Body of pancreas (tissue), 4 donors: ENCODE results near the gene IQSEC1. TPM values are rescaled to one million over a fixed set of nuclear protein-coding genes. Genes with fewer than 3 reads are reported as not detected.

Source experiments
- ATAC-seq: fragments of 150-250 bp; one replicate; pipeline ENCODE4 v1.9.1; 2016
- DNase-seq, 4 donors: peaks; one replicate each; pipeline ENCODE4 v3.0.0-alpha.2; 2019
- H3K27ac ChIP-seq, 4 donors: fragments of 200-600 bp; sonication (generic); 1 replicate in 3 of 4; 2 replicates in 1 of 4; pipeline versions ENCODE4 v1.5.1 to v1.6.1; 2016 to 2019; ENCODE audit warnings: mild to moderate bottlenecking in 1 of 4, mixed read lengths in 1 of 4, moderate library complexity in 1 of 4
- H3K27me3 ChIP-seq, 2 donors: fragments of 200-600 bp; sonication (generic); one replicate each; pipeline ENCODE4 v1.6.0; 2016; ENCODE audit warnings: mild to moderate bottlenecking in 1 of 2
- H3K36me3 ChIP-seq, 2 donors: fragments of 200-600 bp; sonication (generic); replicated peaks in 1 of 2; 2 replicates each; pipeline ENCODE4 v1.5.1; 2016; ENCODE audit warnings: low read depth in 2 of 2; ENCODE audit not compliant: insufficient read depth in 1 of 2
- H3K4me1 ChIP-seq: fragments of 200-600 bp; sonication (generic); one replicate; pipeline ENCODE4 v1.6.0; 2016
- H3K4me3 ChIP-seq, 2 donors: fragments of 200-600 bp; sonication (generic); 1 replicate in 1 of 2; 2 replicates in 1 of 2; pipeline ENCODE4 v1.5.1; 2016 to 2019
- H3K9me3 ChIP-seq, 3 donors: fragments of 200-600 bp; sonication (generic); 1 replicate in 2 of 3; 2 replicates in 1 of 3; pipeline ENCODE4 v1.5.1; 2016
- POLR2A ChIP-seq, 3 donors: fragments of 450-650 bp; IDR thresholded peaks; one replicate each; pipeline ENCODE4 v1.6.1; 2016; ENCODE audit warnings: antibody characterized with exemption in 3 of 3, mild to moderate bottlenecking in 2 of 3
- WGBS, 2 donors: methylation state at CpG; one replicate each; pipeline ENCODE4 v1.1.5; 2017; 5-methylcytosine and 5-hydroxymethylcytosine counted together
- intact Hi-C: fragments of 100-400 bp; cut with DNase I; formaldehyde crosslinking; loops from one replicate; pipeline ENCODE4 v1.15.1; 2023
- total RNA-seq, 2 donors: library from RNA; depleted of rRNA; stranded (reverse); fragments of >200 nt; gene quantifications; one replicate each; pipeline ENCODE4 v1.1.0, GENCODE V29; 2016
- TF ChIP-seq, protein P1 (sequence below), 7 experiments: fragments of 450-650 bp in 4 of 7; fragments of 200-600 bp in 3 of 7; sonication (generic) in 3 of 7; IDR thresholded peaks; one replicate each; pipeline ENCODE4 v1.5.1; 2016 to 2019; ENCODE audit warnings: antibody characterized with exemption in 7 of 7

IQSEC1 gene
- total RNA-seq, 2 donors from 2014 or later, result 29.6 to 42.2 TPM

DNA sequence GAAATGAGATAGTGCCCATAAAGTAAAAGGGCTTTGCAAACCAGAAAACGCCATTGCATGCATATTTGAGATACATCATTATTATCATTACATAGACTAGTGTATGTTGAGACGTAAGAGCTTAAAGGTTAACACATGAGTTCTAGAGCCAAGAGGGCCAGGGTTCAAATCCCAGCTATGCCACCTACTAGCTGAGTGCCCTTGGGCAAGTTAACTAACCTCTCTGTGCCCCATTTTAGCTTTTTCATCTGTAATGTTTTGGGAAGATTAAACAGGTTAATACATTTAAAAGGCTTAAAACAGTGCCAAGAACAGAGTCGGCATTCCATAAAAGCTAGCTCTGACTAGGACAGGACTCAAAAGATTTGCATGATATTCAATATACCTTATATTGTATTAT lies 22.8 kb downstream of the IQSEC1 start:
- ATAC-seq (no peak), DNase-seq (no peak)
- H3K27ac ChIP-seq, result no peak overlapping the region
- intact Hi-C loops, result no loop called here
- no peaks in the 10 kb centered on the region for H3K36me3 ChIP-seq
- no peaks in the 10 kb centered on the region for H3K27me3 ChIP-seq
- WGBS, 2 donors, result 89 to 98% methylated on average over 3 of the region's 3 CpGs
- H3K4me1 ChIP-seq, result no peaks in the 10 kb centered on the region
- H3K9me3 ChIP-seq, result no peaks in the 10 kb centered on the region
- no peak for TF ChIP-seq POLR2A (IDR thresholded peaks at IDR 0.05)
- TF ChIP-seq, protein P1, sequence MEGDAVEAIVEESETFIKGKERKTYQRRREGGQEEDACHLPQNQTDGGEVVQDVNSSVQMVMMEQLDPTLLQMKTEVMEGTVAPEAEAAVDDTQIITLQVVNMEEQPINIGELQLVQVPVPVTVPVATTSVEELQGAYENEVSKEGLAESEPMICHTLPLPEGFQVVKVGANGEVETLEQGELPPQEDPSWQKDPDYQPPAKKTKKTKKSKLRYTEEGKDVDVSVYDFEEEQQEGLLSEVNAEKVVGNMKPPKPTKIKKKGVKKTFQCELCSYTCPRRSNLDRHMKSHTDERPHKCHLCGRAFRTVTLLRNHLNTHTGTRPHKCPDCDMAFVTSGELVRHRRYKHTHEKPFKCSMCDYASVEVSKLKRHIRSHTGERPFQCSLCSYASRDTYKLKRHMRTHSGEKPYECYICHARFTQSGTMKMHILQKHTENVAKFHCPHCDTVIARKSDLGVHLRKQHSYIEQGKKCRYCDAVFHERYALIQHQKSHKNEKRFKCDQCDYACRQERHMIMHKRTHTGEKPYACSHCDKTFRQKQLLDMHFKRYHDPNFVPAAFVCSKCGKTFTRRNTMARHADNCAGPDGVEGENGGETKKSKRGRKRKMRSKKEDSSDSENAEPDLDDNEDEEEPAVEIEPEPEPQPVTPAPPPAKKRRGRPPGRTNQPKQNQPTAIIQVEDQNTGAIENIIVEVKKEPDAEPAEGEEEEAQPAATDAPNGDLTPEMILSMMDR (IDR thresholded peaks at IDR 0.05), result no peak
- no peak overlapping the region for H3K4me3 ChIP-seq

- H3K4me1 ChIP-seq, result no peaks in the 10 kb centered on the region
- intact Hi-C loops, result no loop called here
- no peaks in the 10 kb centered on the region for H3K9me3 ChIP-seq
- 89 to 94% methylated on average over 6 of the region's 6 CpGs for WGBS, 2 donors
- no peak overlapping the region for H3K4me3 ChIP-seq
- no peak for TF ChIP-seq POLR2A (IDR thresholded peaks at IDR 0.05)
- TF ChIP-seq, protein P1 (IDR thresholded peaks at IDR 0.05), result no peak
- DNase-seq, result no peak
- no peak overlapping the region for H3K27ac ChIP-seq
- no peaks in the 10 kb centered on the region for H3K27me3 ChIP-seq
- H3K36me3 ChIP-seq, result no peaks in the 10 kb centered on the region
- no peak for ATAC-seq
Measured at GRCh38 chr3:13049400-13049799, 23.8 kb downstream of the IQSEC1 start.

DNA sequence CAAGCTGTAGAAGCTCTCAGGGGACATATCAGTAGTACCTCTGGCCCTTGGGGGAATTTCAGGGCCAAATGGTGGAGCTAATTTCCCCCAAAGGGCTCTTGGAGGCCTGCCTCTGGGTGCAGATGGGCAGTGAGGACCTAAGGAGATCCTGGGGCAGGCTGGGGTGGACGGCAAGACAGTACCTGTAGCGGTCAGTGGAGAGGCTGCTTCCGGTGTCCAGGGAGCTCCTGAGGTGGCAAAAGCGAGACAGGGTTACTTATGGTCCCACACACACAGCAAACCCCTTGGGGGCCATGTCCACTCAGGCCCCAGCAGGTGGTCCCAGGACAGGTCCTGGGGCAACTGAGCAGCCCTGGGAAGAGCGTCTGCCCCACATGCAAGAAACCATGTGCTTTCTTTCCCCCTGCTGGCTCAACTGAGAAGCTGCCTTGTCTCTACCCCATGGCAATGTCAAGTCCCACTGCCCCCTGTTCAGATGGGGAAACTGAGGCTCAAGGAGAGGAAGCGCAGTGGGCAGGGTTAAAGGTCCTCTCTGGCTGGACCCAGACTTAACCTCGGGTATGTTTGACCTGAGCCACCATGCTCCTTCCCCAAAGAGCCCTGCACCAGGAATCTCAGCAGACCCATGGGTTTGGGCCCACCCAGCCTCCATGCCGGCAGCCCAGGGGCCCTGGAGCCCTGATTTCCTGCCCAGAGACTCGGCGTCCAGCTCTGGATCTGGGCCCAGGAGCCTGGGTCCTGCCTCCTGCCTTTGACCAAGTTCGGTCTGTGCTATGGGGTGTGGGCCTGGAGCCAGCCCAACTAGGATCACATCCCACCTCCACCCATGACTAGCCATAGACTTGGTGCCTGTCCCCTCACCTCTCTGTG lies 25.7 kb downstream of the IQSEC1 start:
- no peak for ATAC-seq
- no peak for DNase-seq
- H3K4me1 ChIP-seq, result no peaks in the 10 kb centered on the region
- H3K9me3 ChIP-seq, result no peaks in the 10 kb centered on the region
- WGBS, 2 donors, result 85% methylated on average over 9 to 10 of the region's 11 CpGs
- H3K27me3 ChIP-seq, result no peaks in the 10 kb centered on the region
- H3K4me3 ChIP-seq, result no peak overlapping the region
- TF ChIP-seq, protein P1 (IDR thresholded peaks at IDR 0.05), result no peak
- no peak for TF ChIP-seq POLR2A (IDR thresholded peaks at IDR 0.05)
- intact Hi-C loops, result no loop called here
- no peak overlapping the region for H3K27ac ChIP-seq
- H3K36me3 ChIP-seq, result no peaks in the 10 kb centered on the region

DNA sequence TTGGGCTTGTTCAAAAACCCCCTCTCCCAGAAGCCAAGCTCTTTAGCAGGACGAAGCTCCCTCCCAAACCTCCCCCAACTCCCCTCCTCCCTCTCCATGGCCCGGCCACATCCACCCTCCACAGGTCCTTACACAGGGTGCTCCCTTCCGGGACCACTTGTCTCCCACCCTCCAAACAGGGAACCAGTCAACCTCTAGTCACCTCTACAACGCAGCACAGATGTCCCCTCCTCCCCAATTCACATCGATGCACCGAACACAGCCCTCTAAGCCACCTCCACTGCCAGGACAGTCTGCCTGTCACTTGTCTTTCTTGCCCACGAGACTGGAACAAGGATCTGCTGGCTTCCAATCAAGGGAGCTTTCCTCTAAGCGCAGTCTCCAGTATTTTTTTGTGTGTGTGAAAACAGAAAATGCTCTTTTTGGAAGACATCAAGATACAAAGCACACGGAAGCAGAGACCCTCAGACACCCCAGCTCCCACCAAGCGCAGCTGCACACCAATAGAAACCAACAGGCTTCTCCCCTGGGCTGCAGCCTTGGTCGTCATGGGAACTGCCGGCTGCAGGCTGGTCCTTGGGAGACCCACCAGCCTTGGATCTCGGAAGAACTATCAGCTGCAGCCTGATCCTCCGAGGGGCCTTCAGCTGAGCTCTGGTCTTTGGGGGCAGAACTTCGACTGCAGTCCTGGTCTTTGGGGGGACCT lies 26.5 kb downstream of the IQSEC1 start:
- Histone ChIP-seq H3K4me3 (no peak overlapping the region), H3K27me3 (no peaks in the 10 kb centered on the region), H3K27ac (no peak overlapping the region), H3K9me3 (no peaks in the 10 kb centered on the region), H3K36me3 (no peaks in the 10 kb centered on the region), H3K4me1 (no peaks in the 10 kb centered on the region)
- 73 to 89% methylated on average over 8 to 15 of the region's 15 CpGs for WGBS, 2 donors
- intact Hi-C loops, result no loop called here
- ATAC-seq (no peak), DNase-seq (no peak)
- TF ChIP-seq POLR2A (IDR thresholded peaks at IDR 0.05), result no peak
- TF ChIP-seq, protein P1 (IDR thresholded peaks at IDR 0.05), result no peak
